Neural cell (in vitro differentiated cells): ENCODE measurements around the gene VPS13D.

Experiments used
- EP300 ChIP-seq: fragments of 450-650 bp; conservative IDR thresholded peaks from 2 replicates; pipeline ENCODE4 v1.6.1; 2014; ENCODE audit warnings: antibody characterized with exemption, mild to moderate bottlenecking, moderate library complexity; ENCODE audit not compliant: poor library complexity, severe bottlenecking
- POLR2AphosphoS5 ChIP-seq: IDR thresholded peaks from 2 replicates; pipeline ENCODE4 v1.6.1; 2012

- no peak for TF ChIP-seq POLR2AphosphoS5
- TF ChIP-seq EP300: no peak
Observed at GRCh38 chr1:12338823-12339222, 109.0 kb downstream of the VPS13D start.
